Smooth muscle cell (in vitro differentiated cells): Measurements from ENCODE around the gene ZFP36. TPM values are rescaled to one million over a fixed set of nuclear protein-coding genes. Genes with fewer than 3 reads are reported as not detected.

Source experiments
- DNase-seq: peaks from one replicate; lab custom pipeline; 2025; ENCODE audit not compliant: unreplicated experiment; lab: John Stamatoyannopoulos, UW
- H2AFZ ChIP-seq: fragments of 200-600 bp; sonication (generic); 2 replicates; pipeline ENCODE4 v1.6.0; 2016; ENCODE audit warnings: antibody characterized with exemption, low read depth, mild to moderate bottlenecking
- H3F3A ChIP-seq: fragments of 200-600 bp; sonication (generic); 2 replicates; pipeline ENCODE4 v1.6.0; 2017; ENCODE audit warnings: antibody characterized with exemption, low read depth
- H3K27ac ChIP-seq: fragments of 200-600 bp; sonication (generic); 2 replicates; pipeline ENCODE4 v1.5.1; 2016; ENCODE audit warnings: low read depth, mild to moderate bottlenecking
- H3K27me3 ChIP-seq: fragments of 200-600 bp; sonication (generic); 2 replicates; pipeline ENCODE4 v1.6.1; 2016; ENCODE audit warnings: low read depth, mild to moderate bottlenecking
- H3K36me3 ChIP-seq: fragments of 200-600 bp; sonication (generic); 2 replicates; pipeline ENCODE4 v1.5.1; 2016; ENCODE audit warnings: low read depth
- H3K4me1 ChIP-seq: fragments of 200-600 bp; sonication (generic); 2 replicates; pipeline ENCODE4 v1.5.1; 2016; ENCODE audit warnings: low read depth
- H3K4me2 ChIP-seq: fragments of 200-600 bp; sonication (generic); 2 replicates; pipeline ENCODE4 v1.6.0; 2016; ENCODE audit warnings: mild to moderate bottlenecking
- H3K4me3 ChIP-seq: fragments of 200-600 bp; sonication (generic); 2 replicates; pipeline ENCODE4 v1.5.1; 2016; ENCODE audit warnings: mild to moderate bottlenecking
- H3K79me2 ChIP-seq: fragments of 200-600 bp; sonication (generic); 2 replicates; pipeline ENCODE4 v1.6.0; 2016; ENCODE audit warnings: low read depth, mild to moderate bottlenecking
- H3K9ac ChIP-seq: fragments of 200-600 bp; sonication (generic); 2 replicates; pipeline ENCODE4 v1.6.0; 2016; ENCODE audit warnings: low read depth
- H3K9me3 ChIP-seq: fragments of 200-600 bp; sonication (generic); replicated peaks from 2 replicates; pipeline ENCODE4 v1.5.1; 2016; ENCODE audit warnings: low read depth
- H4K20me1 ChIP-seq: fragments of 200-600 bp; sonication (generic); 2 replicates; pipeline ENCODE4 v1.6.0; 2016; ENCODE audit warnings: low read depth
- WGBS: methylation state at CpG from one replicate; pipeline ENCODE4 v1.1.7; 2016; ENCODE audit warnings: low lambda C conversion rate; 5-methylcytosine and 5-hydroxymethylcytosine counted together
- polyA plus RNA-seq: library from polyadenylated mRNA; unstranded; fragments of >200 nt; fragmentation: Nextera tagmentation; extraction: Ambion mirVana; gene quantifications from 2 replicates; pipeline ENCODE4 v1.2.1, GENCODE V29; 2016
- total RNA-seq: library from RNA; depleted of rRNA; stranded (reverse); fragments of >200 nt; gene quantifications from 2 replicates; pipeline ENCODE4 v1.2.3, GENCODE V29; 2014
- TF ChIP-seq, protein P1 (sequence below): fragments of 200-600 bp; sonication (generic); IDR thresholded peaks from 2 replicates; pipeline ENCODE4 v1.5.1; 2017; ENCODE audit warnings: borderline replicate concordance, mild to moderate bottlenecking, antibody characterized with exemption; ENCODE audit not compliant: insufficient read depth, poor library complexity, severe bottlenecking

Gene ZFP36
- total and polyA plus RNA-seq, 2 experiments from 2014 or later: 44.7 to 281 TPM

DNA sequence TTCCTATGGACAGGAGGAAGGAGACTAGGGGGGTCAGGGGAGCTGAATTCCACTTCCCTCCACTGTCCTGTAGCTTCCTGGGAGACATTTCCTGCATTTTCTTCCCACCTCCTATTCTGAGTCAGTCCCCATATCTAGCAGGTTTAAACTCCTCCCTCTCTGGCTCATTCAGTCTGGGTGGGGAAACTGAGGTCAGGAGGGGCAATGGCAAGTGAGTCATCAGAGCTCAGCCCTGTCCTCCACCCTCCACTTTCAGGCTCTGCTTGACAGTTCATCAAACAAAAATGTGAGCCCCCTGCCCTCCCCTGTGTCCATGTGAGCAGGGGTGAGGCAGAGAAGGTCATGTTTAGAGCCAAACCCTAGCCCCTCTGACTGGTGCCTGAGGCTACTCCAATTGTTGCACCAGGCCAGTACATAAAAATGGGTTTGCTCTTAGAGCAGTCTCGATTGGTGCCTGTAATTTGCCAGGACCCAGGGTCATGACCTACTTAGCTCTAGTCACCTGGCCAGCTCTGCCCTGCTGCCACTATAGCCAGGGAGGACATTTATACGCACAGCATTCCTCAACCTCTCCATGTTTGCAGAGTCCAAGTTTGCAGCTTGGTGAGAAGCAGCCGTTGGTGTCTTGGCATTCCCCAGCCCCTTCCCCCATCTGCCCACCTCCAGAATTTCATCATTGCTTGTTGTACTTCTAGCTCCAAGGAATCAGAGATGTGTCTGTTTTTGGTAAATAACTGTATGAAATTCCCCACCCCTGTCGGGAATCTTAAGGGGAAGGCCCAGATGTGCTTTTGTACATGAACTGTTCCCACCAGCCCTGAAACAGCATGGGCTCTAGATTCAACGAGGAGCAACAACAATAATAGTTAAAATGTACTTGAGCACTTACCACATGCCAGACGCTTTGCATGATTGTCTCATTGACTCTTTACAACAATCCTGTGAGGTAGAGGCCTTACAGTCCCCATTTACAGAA lies 43.7 kb upstream of the ZFP36 start:
- Histone ChIP-seq H3K9me3 (no peaks in the 10 kb centered on the region), H3K79me2 (no peaks in the 10 kb centered on the region), H2AFZ (no peak overlapping the region), H3K4me2 (no peak overlapping the region), H3K27me3 (no peaks in the 10 kb centered on the region), H3K4me3 (no peak overlapping the region), H3K36me3 (peaks cover 6% of the 10 kb centered on the region), H3K4me1 (no peaks in the 10 kb centered on the region), H3F3A (no peaks in the 10 kb centered on the region), H4K20me1 (peaks cover 34% of the 10 kb centered on the region), H3K9ac (no peak overlapping the region), H3K27ac (no peak overlapping the region)
- TF ChIP-seq, protein P1, sequence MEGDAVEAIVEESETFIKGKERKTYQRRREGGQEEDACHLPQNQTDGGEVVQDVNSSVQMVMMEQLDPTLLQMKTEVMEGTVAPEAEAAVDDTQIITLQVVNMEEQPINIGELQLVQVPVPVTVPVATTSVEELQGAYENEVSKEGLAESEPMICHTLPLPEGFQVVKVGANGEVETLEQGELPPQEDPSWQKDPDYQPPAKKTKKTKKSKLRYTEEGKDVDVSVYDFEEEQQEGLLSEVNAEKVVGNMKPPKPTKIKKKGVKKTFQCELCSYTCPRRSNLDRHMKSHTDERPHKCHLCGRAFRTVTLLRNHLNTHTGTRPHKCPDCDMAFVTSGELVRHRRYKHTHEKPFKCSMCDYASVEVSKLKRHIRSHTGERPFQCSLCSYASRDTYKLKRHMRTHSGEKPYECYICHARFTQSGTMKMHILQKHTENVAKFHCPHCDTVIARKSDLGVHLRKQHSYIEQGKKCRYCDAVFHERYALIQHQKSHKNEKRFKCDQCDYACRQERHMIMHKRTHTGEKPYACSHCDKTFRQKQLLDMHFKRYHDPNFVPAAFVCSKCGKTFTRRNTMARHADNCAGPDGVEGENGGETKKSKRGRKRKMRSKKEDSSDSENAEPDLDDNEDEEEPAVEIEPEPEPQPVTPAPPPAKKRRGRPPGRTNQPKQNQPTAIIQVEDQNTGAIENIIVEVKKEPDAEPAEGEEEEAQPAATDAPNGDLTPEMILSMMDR: no peak
- WGBS: 93% methylated on average over 6 of the region's 6 CpGs
- no peak for DNase-seq

GRCh38 chr19:39363901-39364457 lies 42.7 kb upstream of the ZFP36 start:
- WGBS: 92% methylated on average over 5 of the region's 5 CpGs
- no peak overlapping the region for H3K4me2 ChIP-seq

DNA sequence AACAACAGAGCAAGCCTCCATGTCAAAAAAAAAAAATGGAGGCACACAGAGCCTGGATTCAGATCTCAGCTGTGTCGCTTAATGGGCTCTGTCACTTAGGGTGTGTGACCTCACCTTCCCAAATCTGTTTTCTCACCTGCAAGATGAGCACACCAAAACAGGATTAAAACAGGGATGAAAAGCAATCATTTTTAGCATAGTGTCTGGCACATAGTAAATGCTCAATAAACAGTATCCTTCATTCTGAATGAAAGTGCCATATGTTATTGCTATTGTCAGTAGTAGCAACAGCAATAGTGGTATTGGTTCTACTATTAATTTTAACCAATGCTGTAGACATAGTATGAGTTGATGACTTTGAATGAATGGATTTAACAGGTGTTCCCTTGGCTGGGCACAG lies 41.1 kb upstream of the ZFP36 start:
- no peaks in the 10 kb centered on the region for H3K79me2 ChIP-seq
- H3K9me3 ChIP-seq: no peaks in the 10 kb centered on the region
- no peaks in the 10 kb centered on the region for H3F3A ChIP-seq
- no peak overlapping the region for H3K4me3 ChIP-seq
- no peaks in the 10 kb centered on the region for H3K36me3 ChIP-seq
- no peaks in the 10 kb centered on the region for H3K27me3 ChIP-seq
- no peak overlapping the region for H2AFZ ChIP-seq
- DNase-seq: no peak
- H4K20me1 ChIP-seq: peaks cover 44% of the 10 kb centered on the region
- no peak overlapping the region for H3K9ac ChIP-seq
- 100% methylated on average over 1 of the region's 1 CpG for WGBS
- no peaks in the 10 kb centered on the region for H3K4me1 ChIP-seq
- no peak overlapping the region for H3K27ac ChIP-seq
- H3K4me2 ChIP-seq: no peak overlapping the region
- TF ChIP-seq, protein P1: no peak

More at GRCh38 chr19:39363901-39364457, 42.7 kb upstream of the ZFP36 start:
- H3K27me3 ChIP-seq: no peaks in the 10 kb centered on the region
- H3K4me3 ChIP-seq: no peak overlapping the region
- peaks cover 43% of the 10 kb centered on the region for H4K20me1 ChIP-seq
- H3K79me2 ChIP-seq: no peaks in the 10 kb centered on the region
- no peaks in the 10 kb centered on the region for H3K9me3 ChIP-seq
- H3F3A ChIP-seq: no peaks in the 10 kb centered on the region
- peaks cover 6% of the 10 kb centered on the region for H3K36me3 ChIP-seq
- H2AFZ ChIP-seq: no peak overlapping the region
- no peak overlapping the region for H3K9ac ChIP-seq
- TF ChIP-seq, protein P1: no peak
- H3K27ac ChIP-seq: no peak overlapping the region
- DNase-seq: no peak
- no peaks in the 10 kb centered on the region for H3K4me1 ChIP-seq
